Fibroblast of peridontal ligament (primary cell): ENCODE data around the gene HLA-G.
"Not testable (repeated sequence)": the region's sequence is repeated elsewhere in the genome, so short reads cannot be mapped to it uniquely, and the experiment has no call there.

Experiments
- DNase-seq: peaks from one replicate; pipeline ENCODE4 v3.0.0-alpha.2; 2010; ENCODE audit errors: extremely low read depth

Gene HLA-G

DNA sequence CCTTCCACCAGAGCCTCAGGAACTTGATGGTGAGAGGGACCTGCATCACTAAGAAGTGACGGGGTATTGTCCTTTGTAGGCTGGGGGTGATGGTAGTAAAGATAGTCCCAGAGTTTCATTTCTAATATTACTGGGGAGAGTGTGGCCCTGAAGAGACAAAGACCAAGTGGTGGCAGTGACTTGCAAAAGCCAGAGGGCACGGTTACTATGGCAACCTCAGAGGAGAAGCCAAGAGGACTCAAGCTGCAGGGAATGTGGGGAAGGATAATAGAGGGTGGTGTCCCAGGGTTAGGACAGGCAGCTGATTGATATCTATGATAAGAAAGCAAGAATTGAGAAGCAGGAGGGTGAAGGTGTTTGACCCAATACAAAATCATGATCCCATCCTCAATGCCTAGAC lies 42.5 kb downstream of the HLA-G start:
- no peak for DNase-seq

DNA sequence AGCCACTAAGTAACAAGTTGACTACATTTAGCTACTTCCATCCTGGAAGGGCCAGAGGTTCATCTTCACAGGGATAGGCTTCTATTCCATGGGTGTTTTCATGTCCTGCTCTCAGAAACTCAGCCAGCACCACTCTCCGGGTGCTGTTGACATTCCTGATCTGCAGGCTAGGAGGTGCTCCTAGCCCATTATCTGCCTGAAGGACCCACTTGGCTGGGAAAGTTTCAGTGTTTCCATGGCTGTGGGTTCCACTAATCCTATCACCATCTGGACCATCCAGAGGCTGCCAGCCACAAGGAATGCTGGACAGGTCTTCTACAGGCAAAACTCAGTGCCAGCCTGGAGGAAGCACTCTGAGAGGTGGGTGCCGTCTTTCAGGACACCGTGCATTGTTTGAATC lies 45.2 kb downstream of the HLA-G start:
- DNase-seq: no peak

DNA sequence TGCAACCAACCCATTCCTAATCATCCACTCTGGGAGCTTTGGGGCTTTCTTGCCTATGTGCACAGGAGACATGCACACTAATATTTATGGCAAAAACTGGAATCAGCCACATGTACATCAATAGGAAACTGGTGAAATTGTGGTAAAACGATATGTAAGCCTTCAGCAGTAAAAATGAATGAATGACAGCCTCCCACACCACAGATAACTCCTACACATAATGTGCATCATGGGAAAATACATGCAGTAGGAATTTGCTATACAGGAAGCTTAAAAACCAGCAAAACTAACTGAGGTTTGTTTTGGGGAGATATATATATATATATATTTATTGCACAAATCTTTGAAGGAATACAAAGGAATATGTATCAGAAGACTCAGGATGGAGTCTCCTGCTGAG lies 47.6 kb downstream of the HLA-G start:
- DNase-seq: no peak

DNA sequence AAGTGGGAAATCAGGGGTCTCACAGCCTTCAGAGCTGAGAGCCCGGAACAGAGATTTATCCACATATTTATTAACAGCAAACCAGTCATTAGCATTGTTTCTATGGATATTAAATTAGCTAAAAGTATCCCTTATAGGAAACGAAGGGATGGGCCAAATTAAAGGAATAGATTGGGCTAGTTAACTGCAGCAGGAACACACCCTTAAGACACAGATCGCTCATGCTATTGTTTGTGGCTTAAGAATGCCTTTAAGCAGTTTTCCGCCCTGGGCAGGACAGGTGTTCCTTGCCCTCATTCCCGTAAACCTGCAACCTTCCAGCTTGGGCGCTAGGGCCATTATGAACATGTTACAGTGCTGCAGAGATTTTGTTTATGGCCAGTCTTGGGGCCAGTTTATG lies 48.1 kb downstream of the HLA-G start:
- DNase-seq: not testable (repeated sequence)
